Tibial nerve (tissue), 4 donors: ENCODE measurements around the gene ROBO1.

Source experiments
- EP300 ChIP-seq, 2 donors: sonication (generic); formaldehyde crosslinking; IDR thresholded peaks; one replicate each; pipeline ENCODE4 v1.6.1; 2017; ENCODE audit warnings: antibody characterized with exemption in 2 of 2, mild to moderate bottlenecking in 1 of 2
- POLR2A ChIP-seq, 2 donors: fragments of 450-650 bp; IDR thresholded peaks; one replicate each; pipeline ENCODE4 v1.6.1; 2017; ENCODE audit warnings: antibody characterized with exemption in 2 of 2, mild to moderate bottlenecking in 2 of 2, moderate library complexity in 2 of 2
- TF ChIP-seq, protein P1 (sequence below), 5 experiments: fragments of 200-600 bp in 3 of 5; fragments of 450-650 bp in 2 of 5; sonication (generic) in 3 of 5; IDR thresholded peaks; one replicate each; pipeline ENCODE4 v1.5.1; 2016 to 2019; ENCODE audit warnings: antibody characterized with exemption in 5 of 5, mild to moderate bottlenecking in 3 of 5, moderate library complexity in 2 of 5

DNA sequence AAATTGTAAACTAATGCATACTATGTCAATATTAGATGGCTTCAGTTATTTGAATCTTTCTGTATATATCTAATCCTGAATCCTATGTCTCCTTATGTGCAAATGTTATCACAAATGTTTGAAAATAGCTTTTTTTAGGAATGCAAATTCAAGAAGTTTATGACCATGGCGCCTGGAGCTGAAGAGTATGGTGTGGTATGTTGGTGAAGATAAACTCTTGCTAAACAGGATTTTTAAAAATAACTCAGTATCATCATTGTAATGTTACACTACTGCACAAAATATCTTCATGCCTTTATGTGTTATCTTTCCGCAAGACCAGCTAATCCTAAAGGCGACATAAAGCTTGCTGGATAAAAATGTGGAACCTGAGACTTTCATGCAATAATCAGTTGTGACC, 382.6 kb downstream of the ROBO1 start:
- no peak for TF ChIP-seq POLR2A (IDR thresholded peaks at IDR 0.05)
- TF ChIP-seq, protein P1, sequence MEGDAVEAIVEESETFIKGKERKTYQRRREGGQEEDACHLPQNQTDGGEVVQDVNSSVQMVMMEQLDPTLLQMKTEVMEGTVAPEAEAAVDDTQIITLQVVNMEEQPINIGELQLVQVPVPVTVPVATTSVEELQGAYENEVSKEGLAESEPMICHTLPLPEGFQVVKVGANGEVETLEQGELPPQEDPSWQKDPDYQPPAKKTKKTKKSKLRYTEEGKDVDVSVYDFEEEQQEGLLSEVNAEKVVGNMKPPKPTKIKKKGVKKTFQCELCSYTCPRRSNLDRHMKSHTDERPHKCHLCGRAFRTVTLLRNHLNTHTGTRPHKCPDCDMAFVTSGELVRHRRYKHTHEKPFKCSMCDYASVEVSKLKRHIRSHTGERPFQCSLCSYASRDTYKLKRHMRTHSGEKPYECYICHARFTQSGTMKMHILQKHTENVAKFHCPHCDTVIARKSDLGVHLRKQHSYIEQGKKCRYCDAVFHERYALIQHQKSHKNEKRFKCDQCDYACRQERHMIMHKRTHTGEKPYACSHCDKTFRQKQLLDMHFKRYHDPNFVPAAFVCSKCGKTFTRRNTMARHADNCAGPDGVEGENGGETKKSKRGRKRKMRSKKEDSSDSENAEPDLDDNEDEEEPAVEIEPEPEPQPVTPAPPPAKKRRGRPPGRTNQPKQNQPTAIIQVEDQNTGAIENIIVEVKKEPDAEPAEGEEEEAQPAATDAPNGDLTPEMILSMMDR (IDR thresholded peaks at IDR 0.05), result no peak
- TF ChIP-seq EP300 (IDR thresholded peaks at IDR 0.05), result no peak
